HEK293 (cell line): ENCODE data around the gene VILL.
"Not testable (repeated sequence)": the region's sequence is repeated elsewhere in the genome, so short reads cannot be mapped to it uniquely, and the experiment has no call there.

ENCODE experiments used
- CTCF ChIP-seq: fragments of 450-650 bp; formaldehyde crosslinking; IDR thresholded peaks from 2 replicates; pipeline ENCODE4 v1.5.1; 2016; ENCODE audit warnings: missing biosample characterization, missing genetic modification characterization
- PRDM4 ChIP-seq: fragments of 450-650 bp; formaldehyde crosslinking; IDR thresholded peaks from 2 replicates; pipeline ENCODE4 v1.5.1; 2017; ENCODE audit warnings: missing biosample characterization, missing genetic modification characterization
- ZNF121 ChIP-seq: fragments of 450-650 bp; formaldehyde crosslinking; IDR thresholded peaks from 2 replicates; pipeline ENCODE4 v1.5.1; 2016; ENCODE audit warnings: missing biosample characterization, missing genetic modification characterization
- ZNF513 ChIP-seq: fragments of 450-650 bp; IDR thresholded peaks from 2 replicates; pipeline ENCODE4 v1.5.1; 2018; ENCODE audit warnings: missing biosample characterization, missing genetic modification characterization

- TF ChIP-seq ZNF513; PRDM4 (tag by site-specific recombination); CTCF (tag by site-specific recombination); ZNF121 (tag by site-specific recombination): not testable (repeated sequence)
These were observed 63.4 kb downstream of the VILL start for GRCh38 chr3:38053813-38054498.
